Ecto neural progenitor cell (in vitro differentiated cells): ENCODE measurements around the gene RNU1-4.
"Not testable (repeated sequence)": the region's sequence is repeated elsewhere in the genome, so short reads cannot be mapped to it uniquely, and the experiment has no call there.

Experiments used
- DNase-seq: peaks from one replicate; pipeline ENCODE4 v3.0.0-alpha.2; 2018; ENCODE audit warnings: low spot score

The RNU1-4 gene

GRCh38 chr1:16740047-16740964 is at the start of gene RNU1-4:
Gene RNU1-4 (plus strand): TSS chr1:16740516.
- not testable (repeated sequence) for DNase-seq

DNA sequence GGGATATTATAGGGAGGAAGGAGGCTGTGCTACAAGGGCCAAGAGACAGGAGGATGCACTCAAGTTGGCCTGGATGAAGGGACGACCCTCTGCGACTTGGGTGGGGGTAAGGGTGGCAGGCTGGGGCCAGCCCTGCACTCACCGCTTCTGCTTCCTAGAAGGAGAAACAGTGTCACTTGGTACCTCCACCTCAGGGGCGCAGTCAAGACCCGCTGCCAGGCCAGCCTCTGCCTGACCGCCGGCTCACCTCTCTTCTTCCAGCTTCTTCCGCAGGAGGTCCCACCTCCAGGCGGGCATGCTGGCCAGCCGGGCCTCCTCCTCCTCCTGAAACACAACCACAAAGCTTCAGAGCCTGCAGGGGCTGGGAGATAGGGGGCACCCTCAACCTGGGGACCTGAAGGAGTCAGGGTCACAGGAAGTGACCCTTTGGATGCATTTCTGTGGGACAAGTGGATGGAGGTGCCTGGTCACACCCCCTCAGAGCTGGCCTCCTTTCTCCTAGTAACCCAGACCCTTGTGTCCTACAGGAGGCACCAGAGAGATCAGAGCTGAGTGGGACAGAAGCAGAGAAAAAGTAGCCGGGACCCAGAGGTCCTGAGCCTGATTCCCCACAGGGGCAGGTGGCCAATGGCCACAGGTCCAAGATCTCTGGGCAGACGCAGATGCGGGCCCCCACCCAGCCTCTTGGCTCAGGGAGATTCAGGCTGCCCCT is 49.2 kb upstream of the RNU1-4 start:
- DNase-seq, result not testable (repeated sequence)

GRCh38 chr1:16692283-16692682 is 48.0 kb upstream of the RNU1-4 start:
- not testable (repeated sequence) for DNase-seq

- not testable (repeated sequence) for DNase-seq
Measured at GRCh38 chr1:16692717-16693448, 47.4 kb upstream of the RNU1-4 start.

GRCh38 chr1:16693449-16694307 is 46.6 kb upstream of the RNU1-4 start:
- not testable (repeated sequence) for DNase-seq

DNA sequence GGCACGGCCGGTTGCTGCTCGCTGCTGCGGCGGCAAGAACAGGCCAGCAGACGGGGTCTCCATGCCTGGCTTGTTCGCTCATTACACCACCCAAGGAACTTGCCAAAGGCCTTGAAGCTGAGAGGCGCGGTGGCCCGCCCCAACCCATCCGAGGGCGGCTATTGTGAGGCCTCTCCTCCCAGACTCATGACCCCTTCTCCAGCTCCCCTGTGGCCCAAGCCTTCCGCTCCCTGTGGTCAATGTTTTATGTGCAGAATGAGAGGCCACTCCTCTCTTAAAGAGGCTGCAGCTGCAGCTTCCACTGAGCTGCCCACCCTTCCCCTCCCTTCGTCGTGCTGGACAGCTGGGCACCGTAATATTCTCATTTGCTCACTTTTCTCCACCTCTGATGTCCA is 46.0 kb upstream of the RNU1-4 start:
- not testable (repeated sequence) for DNase-seq

DNA sequence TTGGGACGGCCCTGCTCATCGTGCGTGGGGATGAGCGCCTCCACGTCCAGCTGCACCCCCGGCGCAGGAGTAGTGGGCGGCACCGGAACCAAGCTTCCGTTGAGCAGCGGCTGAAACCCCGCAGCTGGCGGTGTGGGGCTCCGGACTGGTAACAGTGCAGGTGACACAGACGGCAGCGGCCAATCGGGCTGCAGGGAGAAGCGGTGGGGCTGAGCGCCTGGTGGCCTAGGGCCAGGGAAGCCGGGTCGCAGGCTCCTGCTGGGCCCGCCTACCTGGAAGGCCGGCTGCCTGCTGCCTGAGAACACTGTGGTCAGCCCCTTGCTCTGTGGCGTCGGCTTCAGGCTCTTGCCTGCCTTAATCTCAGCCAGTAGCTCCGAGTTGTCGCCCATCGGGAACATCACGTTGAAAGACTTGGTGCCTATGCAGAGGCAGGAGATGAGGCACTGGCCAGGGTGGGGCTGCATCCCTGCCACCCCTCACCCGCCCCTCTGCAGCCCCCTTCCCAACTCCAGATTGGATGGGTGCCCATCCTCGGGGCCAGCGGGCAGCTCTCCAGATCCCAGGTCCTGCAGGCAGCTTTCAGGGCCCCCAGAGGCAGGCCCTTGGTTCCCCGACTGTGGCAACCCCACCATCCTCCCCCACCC is 43.7 kb upstream of the RNU1-4 start:
- peak; percentile 49 for DNase-seq

- DNase-seq, result not testable (repeated sequence)
Measured at GRCh38 chr1:16697152-16697551, 43.2 kb upstream of the RNU1-4 start.

DNA sequence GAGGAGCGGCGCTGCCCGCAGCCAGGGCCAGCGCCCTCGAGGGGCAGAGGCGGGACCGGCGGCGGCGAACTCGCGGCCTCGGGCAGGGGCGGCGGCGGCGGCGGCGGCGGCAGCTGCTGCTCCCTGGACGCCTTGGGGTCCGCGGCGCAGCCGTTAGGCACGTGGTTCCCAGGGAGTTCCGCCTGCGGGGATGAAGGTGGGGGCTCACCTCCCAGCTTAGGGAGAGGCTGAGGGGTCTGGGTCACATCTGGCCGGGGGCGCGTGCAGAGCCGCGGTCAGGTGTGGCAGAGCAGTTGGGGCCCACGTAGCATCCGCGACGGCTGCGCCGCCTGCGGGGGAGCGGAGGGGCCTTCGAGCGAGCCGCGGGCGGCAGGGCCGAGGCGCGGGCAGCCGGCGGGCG is 40.9 kb upstream of the RNU1-4 start:
- peak; percentile 58 for DNase-seq

DNA sequence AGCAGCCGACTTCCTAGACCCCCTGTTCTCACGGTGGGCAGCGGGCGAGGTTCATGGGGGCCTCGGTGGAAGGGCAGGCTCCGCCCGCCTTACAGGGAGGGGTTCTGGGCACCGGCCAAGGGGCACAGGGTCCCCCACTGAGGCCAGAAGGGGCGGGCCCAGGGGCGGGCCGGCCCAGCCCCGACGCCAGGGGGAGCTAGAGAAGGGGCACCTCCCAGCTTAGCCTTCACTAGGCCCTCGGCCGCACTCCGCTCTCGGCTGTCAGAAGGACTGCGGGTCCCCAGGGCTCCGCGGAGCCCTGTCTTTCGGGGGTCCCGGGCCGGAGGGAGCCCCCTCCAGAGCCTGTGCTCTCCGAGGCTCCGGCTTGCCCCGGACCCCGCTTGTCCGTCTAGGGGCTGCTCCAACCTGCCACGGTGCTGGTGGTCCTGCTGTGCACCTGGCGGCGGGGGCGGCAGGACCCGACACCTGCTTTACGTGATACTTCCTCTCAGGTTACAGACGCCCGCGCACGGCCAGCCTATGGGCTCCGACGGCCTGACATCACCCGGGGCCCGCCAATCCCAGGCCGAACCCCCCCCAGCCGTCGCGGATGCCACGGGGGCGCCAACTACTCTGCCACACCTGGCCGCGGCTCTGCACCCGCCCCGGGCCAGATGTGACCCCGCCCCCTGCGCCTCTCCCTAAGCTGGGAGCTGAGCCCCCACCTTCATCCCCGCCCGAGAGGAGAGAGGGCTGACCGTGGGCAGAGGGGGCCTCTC is 40.0 kb upstream of the RNU1-4 start:
- not testable (repeated sequence) for DNase-seq

DNA sequence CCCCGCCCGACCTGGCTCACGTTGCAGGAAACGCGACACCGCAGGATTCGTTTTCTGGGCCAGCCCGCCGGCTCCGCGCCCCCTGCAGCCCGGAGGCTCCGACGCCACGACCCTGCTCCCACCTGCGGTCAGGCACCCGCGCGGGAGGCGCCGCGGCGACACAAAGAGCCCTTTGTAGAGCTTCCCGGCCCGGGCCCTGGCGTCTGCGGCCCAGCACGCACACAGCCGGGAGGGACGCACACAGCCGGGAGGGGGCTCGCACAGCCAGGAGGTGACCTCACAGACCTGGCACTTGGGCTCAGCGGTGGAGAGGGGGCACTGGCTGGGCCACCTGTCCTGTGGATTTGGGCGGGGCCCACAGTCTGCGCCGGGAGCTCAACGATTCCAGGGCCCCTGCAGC is 39.1 kb upstream of the RNU1-4 start:
- not testable (repeated sequence) for DNase-seq

DNA sequence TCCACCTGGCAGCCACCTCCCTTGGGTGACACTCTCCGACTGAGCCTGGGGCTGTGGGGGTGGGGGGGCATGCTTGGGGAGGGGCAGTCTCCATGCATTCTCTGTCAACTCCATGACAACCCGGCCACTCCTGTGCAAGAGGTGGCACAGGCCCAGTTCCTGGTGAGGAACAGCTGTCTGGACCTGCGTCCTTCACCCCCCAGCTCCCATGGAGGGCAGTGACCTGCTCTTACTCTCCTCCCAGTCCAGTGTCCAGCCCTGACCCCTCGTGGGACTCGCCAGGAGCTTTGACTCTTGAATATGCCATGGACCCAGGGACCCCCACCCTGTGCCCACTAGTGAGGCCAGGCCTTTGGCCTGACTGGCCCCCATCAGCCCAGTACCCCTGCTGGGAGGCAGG is 38.0 kb upstream of the RNU1-4 start:
- DNase-seq, result peak; percentile 6

DNA sequence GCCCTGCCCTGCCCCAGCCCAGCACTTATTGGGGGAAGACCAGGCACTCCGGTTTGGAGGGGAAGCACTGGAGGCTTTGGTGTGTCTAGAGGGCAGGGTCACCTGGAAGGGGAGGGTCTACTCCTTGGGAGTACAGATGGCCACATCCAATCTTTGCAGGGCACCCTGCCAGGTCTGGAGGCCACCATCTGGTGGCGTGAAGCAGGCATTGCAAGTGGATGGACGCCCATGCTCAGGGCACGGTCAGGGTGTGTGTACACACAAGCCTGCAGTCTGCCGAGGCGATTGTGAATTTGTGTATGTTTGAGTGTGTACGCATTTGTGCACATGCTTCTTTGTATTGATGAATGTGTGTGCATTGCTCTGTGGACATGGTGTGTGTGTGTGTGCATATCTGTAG is 37.2 kb upstream of the RNU1-4 start:
- DNase-seq, result not testable (repeated sequence)

DNA sequence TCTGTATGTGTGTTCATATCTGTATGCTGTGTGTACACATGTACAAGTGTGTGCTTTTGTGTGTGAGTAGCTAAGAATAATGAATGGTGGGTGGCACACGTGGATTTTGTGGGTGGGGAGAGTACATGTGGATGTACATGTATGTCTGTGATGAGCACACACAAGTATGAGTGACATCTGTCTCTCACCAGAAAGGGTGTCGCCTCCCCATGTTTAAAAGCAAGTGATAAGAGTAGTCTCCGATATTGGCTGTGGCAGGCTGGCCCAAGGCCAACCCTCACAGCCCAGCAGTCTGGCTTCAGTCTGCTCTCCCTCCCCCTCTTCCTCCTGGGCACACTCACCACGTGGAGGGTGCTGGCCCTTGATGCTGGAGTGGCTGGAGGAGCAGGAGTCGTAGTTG is 36.7 kb upstream of the RNU1-4 start:
- not testable (repeated sequence) for DNase-seq

DNA sequence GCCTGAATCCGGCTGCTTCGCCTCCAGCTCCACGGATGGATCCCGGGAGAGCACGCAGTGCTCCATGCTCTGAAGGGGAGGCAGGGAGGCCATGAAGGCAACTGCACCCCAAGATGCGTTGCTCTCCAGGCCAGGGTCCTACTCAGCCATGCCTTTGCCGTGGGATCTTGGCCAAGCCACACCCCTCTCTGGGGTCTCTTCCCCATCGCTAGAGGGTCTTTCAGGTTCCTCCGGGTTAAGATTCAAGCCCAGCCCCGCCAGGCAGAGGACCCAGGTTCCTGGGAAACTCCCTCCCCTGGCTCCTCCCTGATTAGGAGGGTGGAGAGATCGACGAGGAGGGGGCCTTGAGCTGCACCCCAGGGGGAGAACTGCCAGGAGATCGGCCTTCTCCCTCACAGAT is 36.2 kb upstream of the RNU1-4 start:
- DNase-seq, result peak; percentile 20

GRCh38 chr1:16704502-16705100 is 35.7 kb upstream of the RNU1-4 start:
- not testable (repeated sequence) for DNase-seq

DNA sequence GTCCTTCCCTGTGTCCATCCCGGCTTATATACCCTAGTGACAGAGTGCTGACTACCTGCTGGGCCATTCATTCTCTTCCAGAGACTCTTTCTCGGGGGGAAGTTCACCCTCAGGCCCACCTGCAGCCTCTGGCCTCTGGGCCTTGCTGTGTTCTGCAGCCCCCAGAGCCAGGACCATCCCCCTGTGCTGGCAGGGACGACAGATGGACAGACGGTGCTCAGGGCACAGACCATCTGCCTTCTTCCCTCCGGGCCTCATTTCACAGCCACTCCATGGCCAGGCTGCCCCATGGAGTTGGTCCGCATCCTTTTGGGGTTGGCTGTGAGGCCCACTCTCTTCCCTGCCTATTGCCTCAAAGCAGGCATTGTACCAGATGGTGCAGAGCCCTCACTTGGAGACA is 34.0 kb upstream of the RNU1-4 start:
- DNase-seq, result not testable (repeated sequence)

DNA sequence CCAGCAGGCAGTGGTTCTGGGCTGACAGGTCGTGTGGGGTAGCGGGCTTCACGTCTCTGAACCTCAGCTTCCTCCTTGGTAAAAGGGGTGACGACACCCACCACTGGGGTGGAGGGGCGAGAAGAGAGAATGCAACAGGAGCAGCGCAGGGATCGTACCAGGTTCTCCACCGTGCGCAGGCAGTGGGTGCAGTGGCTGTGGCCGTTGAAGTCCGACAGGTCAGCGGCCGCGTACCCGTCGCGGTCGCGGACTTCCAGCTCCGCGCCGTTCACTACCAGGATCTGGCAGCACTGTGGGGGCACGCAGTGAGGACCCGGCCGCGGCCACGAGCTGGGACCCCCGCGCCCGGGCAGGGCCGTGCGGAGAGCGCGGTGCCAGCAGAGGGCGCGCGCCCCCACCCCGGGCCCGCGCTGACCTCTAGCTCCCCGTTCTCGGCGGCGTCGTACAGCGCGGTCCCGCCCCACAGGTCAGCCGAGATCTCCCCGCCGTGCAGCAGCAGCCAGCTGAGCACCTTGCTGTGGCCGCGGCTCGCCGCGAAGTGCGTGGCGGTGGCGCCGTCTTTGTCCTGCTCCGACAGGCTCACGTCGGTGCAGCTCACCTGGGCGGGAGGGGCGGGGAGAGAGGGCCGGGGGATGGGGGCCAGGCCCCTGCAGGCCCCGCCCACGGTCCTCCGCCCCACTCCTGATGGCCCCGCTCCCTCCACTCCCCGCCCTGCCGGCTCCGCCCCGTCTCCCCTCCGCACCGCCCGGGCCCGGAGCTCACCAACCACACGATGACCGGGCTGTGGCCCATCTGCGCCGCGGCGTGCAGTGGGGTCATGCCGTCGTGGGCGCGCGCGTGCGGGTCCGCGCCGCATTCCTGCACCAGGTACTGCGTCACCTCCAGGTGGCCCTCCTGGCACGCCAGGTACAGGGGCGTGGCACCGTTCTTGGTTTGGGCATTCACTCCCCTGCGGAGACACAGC is 32.9 kb upstream of the RNU1-4 start:
- peak; percentile 3 for DNase-seq
